Epithelial cell of umbilical artery (primary cell): ENCODE data around the gene ANAPC4. TPM values are rescaled to one million over a fixed set of nuclear protein-coding genes. Genes with fewer than 3 reads are reported as not detected.

Experiments used
- total RNA-seq: library from RNA; depleted of rRNA; stranded (reverse); fragments of >200 nt; gene quantifications from 2 replicates; pipeline ENCODE4 v1.2.3, GENCODE V29; 2014

Gene ANAPC4, protein sequence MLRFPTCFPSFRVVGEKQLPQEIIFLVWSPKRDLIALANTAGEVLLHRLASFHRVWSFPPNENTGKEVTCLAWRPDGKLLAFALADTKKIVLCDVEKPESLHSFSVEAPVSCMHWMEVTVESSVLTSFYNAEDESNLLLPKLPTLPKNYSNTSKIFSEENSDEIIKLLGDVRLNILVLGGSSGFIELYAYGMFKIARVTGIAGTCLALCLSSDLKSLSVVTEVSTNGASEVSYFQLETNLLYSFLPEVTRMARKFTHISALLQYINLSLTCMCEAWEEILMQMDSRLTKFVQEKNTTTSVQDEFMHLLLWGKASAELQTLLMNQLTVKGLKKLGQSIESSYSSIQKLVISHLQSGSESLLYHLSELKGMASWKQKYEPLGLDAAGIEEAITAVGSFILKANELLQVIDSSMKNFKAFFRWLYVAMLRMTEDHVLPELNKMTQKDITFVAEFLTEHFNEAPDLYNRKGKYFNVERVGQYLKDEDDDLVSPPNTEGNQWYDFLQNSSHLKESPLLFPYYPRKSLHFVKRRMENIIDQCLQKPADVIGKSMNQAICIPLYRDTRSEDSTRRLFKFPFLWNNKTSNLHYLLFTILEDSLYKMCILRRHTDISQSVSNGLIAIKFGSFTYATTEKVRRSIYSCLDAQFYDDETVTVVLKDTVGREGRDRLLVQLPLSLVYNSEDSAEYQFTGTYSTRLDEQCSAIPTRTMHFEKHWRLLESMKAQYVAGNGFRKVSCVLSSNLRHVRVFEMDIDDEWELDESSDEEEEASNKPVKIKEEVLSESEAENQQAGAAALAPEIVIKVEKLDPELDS
- total RNA-seq = 17.2 and 30.2 TPM in 2 replicates

GRCh38 chr4:25376754-25377571, at the start of gene ANAPC4:
Gene ANAPC4, plus strand, starts transcription at chr4:25377263. Its CDS starts 165 bp downstream, at chr4:25377428.

Other genes starting within 250 kb of the ANAPC4 start
- 6.5 and 9.3 TPM in 2 replicates for gene SEPSECS, start 216.8 kb upstream of the ANAPC4 start, total RNA-seq
- 30.5 and 33.1 TPM in 2 replicates for gene PI4K2B, start 143.2 kb upstream of the ANAPC4 start, total RNA-seq
- 9.1 and 10.5 TPM in 2 replicates for gene ZCCHC4, start 64.5 kb upstream of the ANAPC4 start, total RNA-seq